Stimulated activated CD4-positive, alpha-beta T cell treated with anti-CD3 and anti-CD28 coated beads, Interleukin-12 subunit alpha, Interleukin-12 subunit beta, amount 100 ng/mL, for 4 hours (primary cell): Measurements from ENCODE around the gene KLK8.

Source experiments
- DNase-seq: peaks from one replicate; pipeline ENCODE4 v3.0.0-alpha.2; 2020

Gene KLK8

GRCh38 chr19:51001515-51001914 is at the start of gene KLK8:
TSS of gene KLK8 (minus strand) at chr19:51001604. CDS start at chr19:51001167, 437 bp downstream.
- no peak for DNase-seq

- DNase-seq = no peak
Observed at GRCh38 chr19:51047031-51047335, 45.6 kb upstream of the KLK8 start.

DNA sequence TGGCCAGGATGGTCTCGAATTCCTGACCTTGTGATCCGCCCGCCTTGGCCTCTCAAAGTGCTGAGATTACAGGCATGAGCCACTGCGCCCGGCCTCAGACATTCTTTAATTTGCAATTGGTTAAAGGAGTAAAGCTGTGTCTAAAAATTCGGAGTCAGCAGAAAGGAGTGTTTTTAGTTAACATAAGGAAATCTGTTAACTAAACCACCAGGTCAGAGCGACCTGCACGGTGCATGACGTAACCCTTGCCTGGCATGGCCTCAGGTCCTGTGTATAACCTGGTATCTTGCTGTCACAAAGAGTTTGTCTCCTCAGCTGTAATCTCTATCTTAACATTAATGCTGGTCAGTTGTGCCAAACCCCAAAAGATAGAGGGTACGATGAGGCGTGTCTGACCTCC is 42.9 kb upstream of the KLK8 start:
- no peak for DNase-seq

GRCh38 chr19:51043497-51043896 is 42.1 kb upstream of the KLK8 start:
- DNase-seq = no peak

GRCh38 chr19:51040151-51040550 is 38.7 kb upstream of the KLK8 start:
- no peak for DNase-seq

DNA sequence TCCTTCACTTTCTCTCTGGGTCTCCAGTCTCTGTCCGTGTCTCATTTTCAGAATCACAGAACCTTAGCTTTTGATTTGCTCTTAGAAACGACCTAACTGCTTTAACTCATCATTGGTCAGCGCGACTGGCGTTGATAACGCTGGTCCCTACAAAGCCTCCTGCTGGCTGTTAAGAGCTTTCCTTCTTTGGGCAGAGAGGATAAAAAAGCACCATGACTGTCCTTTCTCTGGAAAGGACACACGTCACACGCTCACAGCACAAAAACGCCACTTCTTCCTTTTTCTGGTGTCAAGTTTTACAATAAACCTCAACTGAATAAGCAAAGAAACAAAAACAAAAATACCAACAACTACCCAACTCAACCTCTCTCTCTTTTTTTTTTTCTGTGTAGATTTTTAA is 35.1 kb upstream of the KLK8 start:
- no peak for DNase-seq

GRCh38 chr19:51034704-51035103 is 33.3 kb upstream of the KLK8 start, which contains the start of gene KLK12:
TSS of gene KLK12 (minus strand) at chr19:51035002. CDS start at chr19:51034621, 381 bp downstream.
- DNase-seq = no peak

DNA sequence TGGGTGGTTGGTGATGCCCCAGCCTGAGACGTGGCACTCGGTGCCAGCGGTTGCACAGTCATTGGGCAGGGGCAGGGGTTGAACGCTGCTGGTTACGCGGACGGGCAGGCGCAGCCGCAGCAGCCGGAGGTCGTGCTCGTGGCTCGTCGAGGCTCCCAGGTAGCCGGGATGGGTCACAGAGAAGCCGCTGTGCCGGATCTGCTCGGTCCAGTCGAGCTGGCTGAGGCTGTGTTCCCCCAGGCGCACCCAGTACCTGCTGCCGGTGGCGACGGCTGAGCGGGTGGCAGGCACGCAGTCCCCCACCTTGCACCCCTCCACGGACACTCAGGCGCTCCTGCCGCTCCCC is 30.4 kb upstream of the KLK8 start:
- DNase-seq = no peak

DNA sequence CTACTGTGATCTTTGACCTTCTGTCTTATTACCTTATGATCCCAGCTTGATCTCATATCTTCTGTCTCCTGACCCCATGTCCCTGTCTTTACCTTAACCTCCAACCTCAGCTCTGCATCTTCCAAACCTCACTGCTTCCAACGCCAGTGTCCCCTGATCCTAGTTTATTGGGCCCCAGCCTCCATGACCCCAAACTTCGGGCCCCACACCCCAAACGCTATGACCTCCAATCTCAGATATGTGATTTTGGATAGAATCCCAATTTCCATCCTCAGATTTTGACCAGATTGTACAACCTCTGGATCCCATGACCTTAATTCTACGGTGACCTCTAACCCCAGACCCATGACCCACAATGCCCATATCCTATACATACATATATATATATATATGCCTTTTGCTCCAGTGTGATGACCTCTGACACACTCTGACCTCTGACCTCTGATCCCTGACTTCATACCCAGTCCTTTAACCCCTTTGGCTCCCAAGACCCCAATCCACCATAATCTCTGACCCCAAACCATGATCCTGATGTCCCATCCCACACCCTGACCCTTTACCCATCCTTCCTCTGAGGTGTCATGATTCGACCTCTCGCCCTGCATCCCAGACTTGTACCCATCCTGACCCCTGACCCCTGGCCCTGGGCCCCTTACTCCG is 29.9 kb upstream of the KLK8 start:
- no peak for DNase-seq

DNA sequence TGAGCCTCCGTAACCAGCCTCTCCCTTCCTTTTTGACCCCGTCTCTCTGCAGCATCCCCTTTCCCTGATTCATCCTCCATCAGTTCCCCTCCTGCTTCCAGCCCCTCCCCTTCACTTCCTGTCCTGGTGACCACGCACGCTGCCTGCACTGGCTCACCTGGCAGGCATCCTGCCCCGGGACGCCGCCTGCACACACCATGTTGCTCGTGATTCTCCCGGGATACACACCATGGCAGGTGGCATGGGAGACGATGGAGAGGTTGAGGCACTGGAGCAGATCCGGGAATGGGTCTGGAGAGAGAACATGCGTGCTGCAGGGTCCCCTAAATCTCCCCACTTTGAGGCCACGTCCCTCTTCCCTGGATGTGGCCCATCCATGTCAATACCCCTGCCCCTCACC is 29.2 kb upstream of the KLK8 start:
- DNase-seq = no peak

- DNase-seq = no peak
Observed at GRCh38 chr19:51029718-51030117, 28.3 kb upstream of the KLK8 start.

- no peak for DNase-seq
Observed at GRCh38 chr19:51027873-51028272, 26.5 kb upstream of the KLK8 start.

- no peak for DNase-seq
Observed at GRCh38 chr19:51027126-51027806, 25.9 kb upstream of the KLK8 start.

DNA sequence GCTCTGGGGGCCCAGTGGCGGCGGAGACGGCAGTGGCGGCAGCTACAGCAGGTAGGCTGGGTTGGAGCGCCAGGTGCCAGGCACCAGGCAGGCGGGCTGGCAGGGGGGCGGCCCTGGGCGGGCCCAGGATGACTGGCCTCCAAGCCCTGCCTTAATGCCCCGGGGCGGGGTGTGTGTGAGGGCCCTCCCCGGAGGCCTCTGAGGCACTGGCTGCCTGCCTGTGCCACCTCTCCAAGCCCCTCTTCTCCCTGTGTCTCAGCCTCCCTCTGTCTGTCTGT is 25.1 kb upstream of the KLK8 start, which contains the start of gene KLK11:
KLK11 (minus strand) TSS at position 63 of the 278 bp plus-strand sequence. CDS start 985 bp downstream, outside the sequence.
- DNase-seq = no peak

GRCh38 chr19:51025809-51026553 is 24.6 kb upstream of the KLK8 start:
- no peak for DNase-seq

GRCh38 chr19:51025401-51025800 is 24.0 kb upstream of the KLK8 start:
- no peak for DNase-seq

- no peak for DNase-seq
Observed at GRCh38 chr19:51024924-51025323, 23.5 kb upstream of the KLK8 start.

- DNase-seq = no peak
Observed at GRCh38 chr19:51023946-51024345, 22.5 kb upstream of the KLK8 start.

- DNase-seq = no peak
Observed at GRCh38 chr19:51022526-51022925, 21.1 kb upstream of the KLK8 start.

GRCh38 chr19:51020988-51021651 is 19.7 kb upstream of the KLK8 start:
- no peak for DNase-seq

DNA sequence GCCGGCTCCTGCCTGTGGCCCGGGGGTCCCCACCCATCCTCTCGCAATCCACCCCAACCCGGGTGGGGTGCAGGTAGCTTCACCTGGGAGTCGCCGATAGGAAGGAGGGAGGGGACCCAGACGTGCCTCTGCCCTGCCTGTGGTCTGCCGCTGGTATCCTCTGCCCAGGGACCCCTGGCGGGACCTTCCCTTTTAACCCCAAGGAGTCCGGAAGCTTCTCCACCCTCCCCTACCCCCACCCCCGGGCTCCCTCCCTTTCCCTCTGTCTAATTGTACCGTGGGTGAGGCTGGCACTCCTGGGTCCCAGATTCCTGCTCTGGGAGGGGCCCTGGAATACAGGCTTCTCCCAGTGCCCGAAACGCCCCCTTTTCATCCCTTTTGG is 18.1 kb upstream of the KLK8 start, which contains the start of gene KLK10:
KLK10 (minus strand) TSS at position 166 of the 382 bp plus-strand sequence. CDS start 579 bp downstream, outside the sequence.
- DNase-seq = no peak

- DNase-seq = no peak
Observed at GRCh38 chr19:51018745-51019543, 17.5 kb upstream of the KLK8 start.
